PFSK-1 (cell line): ENCODE data around the gene CEP72.

Experiments used
- FOXP2 ChIP-seq: optimal IDR thresholded peaks from 2 replicates; pipeline ENCODE3; 2011; ENCODE audit warnings: borderline replicate concordance, control low read depth, inconsistent platforms; ENCODE audit not compliant: insufficient read depth; ENCODE audit errors: extremely low read length, extremely low read depth
- POLR2AphosphoS5 ChIP-seq: IDR thresholded peaks from 2 replicates; pipeline ENCODE4 v1.6.1; 2012; ENCODE audit warnings: low read depth, mild to moderate bottlenecking, control low read depth, low read length, moderate library complexity
- REST ChIP-seq, 2 experiments: IDR thresholded peaks; 2 replicates each; pipeline versions ENCODE4 v1.6.1 to v1.8.0; 2011 to 2012; ENCODE audit warnings: low read depth in 2 of 2, low read length in 2 of 2, control low read depth in 1 of 2, inconsistent platforms in 1 of 2, mild to moderate bottlenecking in 1 of 2, moderate library complexity in 1 of 2; ENCODE audit not compliant: insufficient read depth in 1 of 2
- TAF1 ChIP-seq: IDR thresholded peaks from 2 replicates; pipeline ENCODE4 v1.6.1; 2012; ENCODE audit warnings: low read length, control low read depth, borderline replicate concordance; ENCODE audit not compliant: insufficient read depth

- TF ChIP-seq TAF1 (no peak), POLR2AphosphoS5 (no peak), REST (IDR thresholded peaks at IDR 0.05; ENCODE audit: insufficient read depth in 1 of 2, low read depth in 2 of 2, low read length in 2 of 2) (no peak), FOXP2 (no peak)
Measured at GRCh38 chr5:674630-675011, 62.5 kb downstream of the CEP72 start.
